Loucy (cell line): ENCODE data around the gene BRD4.

Source experiments
- H2AFZ ChIP-seq: fragments of 200-600 bp; sonication (generic); 2 replicates; pipeline ENCODE4 v1.6.0; 2016; ENCODE audit warnings: antibody characterized with exemption, mild to moderate bottlenecking, low read length, moderate library complexity
- H3F3A ChIP-seq: fragments of 200-600 bp; 2 replicates; pipeline ENCODE4 v1.6.0; 2016; ENCODE audit warnings: antibody characterized with exemption, low read depth, mild to moderate bottlenecking
- H3K27me3 ChIP-seq: fragments of 200-600 bp; sonication (generic); 2 replicates; pipeline ENCODE4 v1.6.1; 2014; ENCODE audit warnings: low read length, mild to moderate bottlenecking; ENCODE audit not compliant: insufficient read depth, poor library complexity, severe bottlenecking
- H3K36me3 ChIP-seq: fragments of 200-600 bp; sonication (generic); 2 replicates; pipeline ENCODE4 v1.6.1; 2016; ENCODE audit warnings: low read length; ENCODE audit not compliant: insufficient read depth
- H3K4me1 ChIP-seq: fragments of 200-600 bp; sonication (generic); 2 replicates; pipeline ENCODE4 v1.5.1; 2014; ENCODE audit warnings: low read length, mild to moderate bottlenecking; ENCODE audit not compliant: insufficient read depth, poor library complexity, severe bottlenecking
- H3K4me2 ChIP-seq: fragments of 200-600 bp; sonication (generic); 2 replicates; pipeline ENCODE4 v1.6.0; 2014; ENCODE audit warnings: antibody characterized with exemption, low read length, low read depth, mild to moderate bottlenecking; ENCODE audit not compliant: poor library complexity, severe bottlenecking
- H3K4me3 ChIP-seq: fragments of 200-600 bp; sonication (generic); 2 replicates; pipeline ENCODE4 v1.5.1; 2014; ENCODE audit warnings: low read length, mild to moderate bottlenecking, mixed read lengths; ENCODE audit not compliant: poor library complexity, severe bottlenecking
- H3K79me2 ChIP-seq: fragments of 200-600 bp; sonication (generic); 2 replicates; pipeline ENCODE4 v1.6.1; 2014; ENCODE audit warnings: low read length; ENCODE audit not compliant: insufficient read depth
- H3K9ac ChIP-seq: fragments of 200-600 bp; sonication (generic); 2 replicates; pipeline ENCODE4 v1.6.0; 2014; ENCODE audit warnings: mild to moderate bottlenecking, low read depth, low read length, moderate library complexity; ENCODE audit not compliant: poor library complexity, severe bottlenecking
- H3K9me2 ChIP-seq: fragments of 200-600 bp; sonication (generic); replicated peaks from 2 replicates; pipeline ENCODE4 v1.6.1; 2016; ENCODE audit warnings: low read depth, low read length, mixed read lengths
- H3K9me3 ChIP-seq: fragments of 200-600 bp; sonication (generic); 2 replicates; pipeline ENCODE4 v1.6.1; 2014; ENCODE audit warnings: mild to moderate bottlenecking, antibody characterized with exemption, low read length, low read depth; ENCODE audit not compliant: insufficient read depth
- H4K20me1 ChIP-seq: fragments of 200-600 bp; sonication (generic); 2 replicates; pipeline ENCODE4 v1.6.0; 2014; ENCODE audit warnings: antibody characterized with exemption, low read length, mild to moderate bottlenecking; ENCODE audit not compliant: insufficient read depth, poor library complexity, severe bottlenecking
- EZH2phosphoT487 ChIP-seq: fragments of 200-600 bp; IDR thresholded peaks from 2 replicates; pipeline ENCODE4 v1.6.1; 2018; ENCODE audit warnings: antibody characterized with exemption, mild to moderate bottlenecking, moderate library complexity, borderline replicate concordance
- TF ChIP-seq, protein P1 (sequence below): fragments of 200-600 bp; sonication (generic); conservative IDR thresholded peaks from 2 replicates; pipeline ENCODE4 v1.5.1; 2014; ENCODE audit warnings: mild to moderate bottlenecking, antibody characterized with exemption, low read length

The BRD4 gene

DNA sequence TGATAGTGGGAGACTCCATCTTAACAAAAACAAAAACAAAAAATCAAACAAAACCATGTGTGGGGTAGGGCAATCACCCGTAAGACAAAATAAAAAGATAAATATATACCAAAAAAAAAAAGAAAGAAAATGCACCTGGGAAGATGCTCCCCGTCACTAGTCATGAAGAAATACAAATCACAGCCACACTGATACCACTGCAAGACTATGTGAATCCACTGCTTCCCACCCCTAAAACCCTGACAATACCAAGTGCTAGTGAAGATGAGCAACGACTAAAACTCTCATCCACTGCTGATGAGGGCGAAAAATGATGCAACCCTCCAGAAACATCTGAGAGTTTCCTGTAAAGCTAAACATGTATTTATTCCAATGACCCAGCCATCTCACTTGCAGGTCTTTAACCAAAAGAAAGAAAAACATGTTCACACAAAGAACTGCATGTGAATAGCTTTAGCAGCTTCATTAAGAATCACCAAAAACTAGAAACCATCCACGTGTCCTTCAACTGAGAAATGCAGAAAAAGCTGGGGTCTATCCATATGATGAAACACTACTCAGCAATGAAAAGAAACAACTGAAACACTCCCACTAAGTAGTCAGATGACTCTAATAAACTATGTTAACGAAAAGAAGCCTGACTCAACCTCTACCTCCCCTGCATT is 31.7 kb downstream of the BRD4 start:
- Histone ChIP-seq H3K4me1 (peaks cover 62% of the 10 kb centered on the region), H3F3A (no peaks in the 10 kb centered on the region)

DNA sequence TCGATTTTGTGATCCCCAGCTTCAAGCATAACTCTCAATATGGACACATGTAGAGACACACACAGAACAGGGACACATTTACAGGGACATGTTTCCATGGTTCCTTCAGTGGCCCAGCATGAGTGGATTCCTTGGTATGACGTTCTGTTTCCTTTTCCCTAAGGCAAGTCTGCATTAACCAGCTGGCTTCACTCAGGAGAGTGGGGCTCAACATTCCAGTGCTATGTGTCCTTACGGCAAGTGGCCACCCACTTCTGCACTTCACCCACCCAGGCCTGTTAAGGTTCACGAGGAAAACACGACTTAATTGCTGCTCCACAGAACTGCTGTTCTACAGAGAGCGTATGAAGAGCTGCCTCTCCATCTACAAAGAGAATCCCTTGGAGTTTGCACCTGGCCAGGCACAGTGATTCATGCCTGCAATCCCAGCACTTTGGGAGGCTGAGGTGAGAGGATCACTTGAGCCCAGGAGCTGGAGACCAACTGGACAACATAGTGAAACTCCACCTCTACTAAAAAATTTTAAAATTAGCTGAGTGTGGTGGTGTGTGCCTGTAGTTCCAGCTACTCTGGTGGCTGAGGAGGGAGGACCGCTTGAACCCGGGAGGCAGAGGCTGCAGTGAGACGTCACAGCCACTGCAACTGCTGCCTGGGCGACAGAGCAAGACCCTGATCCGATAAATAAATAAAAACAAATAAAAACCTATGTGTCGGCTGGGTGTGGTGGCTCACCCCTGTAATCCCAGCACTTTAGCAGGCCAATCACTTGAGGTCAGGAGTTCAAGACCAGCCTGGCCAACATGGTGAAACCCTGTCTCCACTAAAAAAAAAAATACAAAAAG is 32.5 kb downstream of the BRD4 start:
- Histone ChIP-seq H3K4me2 (no peak overlapping the region), H3K9ac (no peak overlapping the region), H4K20me1 (peaks cover 86% of the 10 kb centered on the region)

More for the DNA sequence above, 31.7 kb downstream of the BRD4 start:
- no peak for TF ChIP-seq EZH2phosphoT487
- TF ChIP-seq, protein P1, sequence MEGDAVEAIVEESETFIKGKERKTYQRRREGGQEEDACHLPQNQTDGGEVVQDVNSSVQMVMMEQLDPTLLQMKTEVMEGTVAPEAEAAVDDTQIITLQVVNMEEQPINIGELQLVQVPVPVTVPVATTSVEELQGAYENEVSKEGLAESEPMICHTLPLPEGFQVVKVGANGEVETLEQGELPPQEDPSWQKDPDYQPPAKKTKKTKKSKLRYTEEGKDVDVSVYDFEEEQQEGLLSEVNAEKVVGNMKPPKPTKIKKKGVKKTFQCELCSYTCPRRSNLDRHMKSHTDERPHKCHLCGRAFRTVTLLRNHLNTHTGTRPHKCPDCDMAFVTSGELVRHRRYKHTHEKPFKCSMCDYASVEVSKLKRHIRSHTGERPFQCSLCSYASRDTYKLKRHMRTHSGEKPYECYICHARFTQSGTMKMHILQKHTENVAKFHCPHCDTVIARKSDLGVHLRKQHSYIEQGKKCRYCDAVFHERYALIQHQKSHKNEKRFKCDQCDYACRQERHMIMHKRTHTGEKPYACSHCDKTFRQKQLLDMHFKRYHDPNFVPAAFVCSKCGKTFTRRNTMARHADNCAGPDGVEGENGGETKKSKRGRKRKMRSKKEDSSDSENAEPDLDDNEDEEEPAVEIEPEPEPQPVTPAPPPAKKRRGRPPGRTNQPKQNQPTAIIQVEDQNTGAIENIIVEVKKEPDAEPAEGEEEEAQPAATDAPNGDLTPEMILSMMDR: no peak
- H3K36me3 ChIP-seq: peaks cover 9% of the 10 kb centered on the region; the same call in 1 of the 2 replicates
- no peaks in the 10 kb centered on the region for H3K27me3 ChIP-seq
- no peak overlapping the region for H3K9ac ChIP-seq
- H3K4me2 ChIP-seq: no peak overlapping the region
- H3K9me3 ChIP-seq: no peaks in the 10 kb centered on the region
- no peak overlapping the region for H2AFZ ChIP-seq
- peaks cover 100% of the 10 kb centered on the region for H3K79me2 ChIP-seq
- no peak overlapping the region for H3K4me3 ChIP-seq
- H3K9me2 ChIP-seq: no peaks in the 10 kb centered on the region
- peaks cover 85% of the 10 kb centered on the region for H4K20me1 ChIP-seq

DNA sequence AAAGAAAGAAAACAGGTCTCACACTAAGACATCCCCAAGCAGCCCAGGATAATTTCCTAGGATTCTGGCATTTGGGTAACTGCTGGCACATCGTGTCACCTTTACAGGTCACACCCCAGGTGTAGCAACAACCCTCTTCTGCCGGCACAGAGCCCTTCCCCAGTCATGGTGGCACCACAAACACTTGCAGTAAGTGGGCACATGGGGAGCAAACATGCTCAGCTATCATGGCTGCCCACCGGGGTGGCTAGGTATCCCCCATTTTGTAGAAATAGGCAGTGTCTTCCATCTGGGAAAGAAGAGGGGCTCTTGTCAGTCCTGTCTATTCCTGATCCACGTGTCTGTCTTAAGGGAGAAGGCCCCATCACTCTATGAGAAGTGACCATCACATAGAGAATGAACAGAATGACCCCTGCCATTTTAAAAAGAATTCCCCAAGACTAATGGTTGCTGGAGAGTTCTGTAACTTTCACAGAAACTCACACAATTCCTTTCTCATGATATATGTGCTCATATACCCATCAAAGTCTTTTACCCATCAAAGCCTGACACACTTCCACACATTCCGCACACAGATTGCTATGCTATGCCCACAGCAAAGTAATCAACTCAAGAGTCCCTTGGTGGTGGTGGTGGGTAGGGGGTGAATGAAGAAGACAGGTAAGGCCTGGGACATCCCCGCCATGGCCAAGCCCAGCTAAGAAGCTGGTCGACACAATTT is 33.3 kb downstream of the BRD4 start:
- H3K27me3 ChIP-seq: no peaks in the 10 kb centered on the region
- H2AFZ ChIP-seq: no peak overlapping the region
- H3K9me2 ChIP-seq: no peaks in the 10 kb centered on the region
- peaks cover 71% of the 10 kb centered on the region for H3K4me1 ChIP-seq
- H3F3A ChIP-seq: peaks cover 3% of the 10 kb centered on the region; the same call in 1 of the 2 replicates
- H3K4me2 ChIP-seq: peak overlapping the region; percentile 61
- peaks cover 100% of the 10 kb centered on the region for H3K79me2 ChIP-seq
- TF ChIP-seq, protein P1: no peak
- TF ChIP-seq EZH2phosphoT487: no peak
- H3K4me3 ChIP-seq: no peak overlapping the region
- H3K9ac ChIP-seq: no peak overlapping the region
- H3K36me3 ChIP-seq: peaks cover 9% of the 10 kb centered on the region; the same call in 1 of the 2 replicates
- H4K20me1 ChIP-seq: peaks cover 84% of the 10 kb centered on the region
- H3K9me3 ChIP-seq: no peaks in the 10 kb centered on the region

More for the DNA sequence above, 32.5 kb downstream of the BRD4 start:
- H3F3A ChIP-seq: no peaks in the 10 kb centered on the region
- H3K4me3 ChIP-seq: no peak overlapping the region
- peaks cover 71% of the 10 kb centered on the region for H3K4me1 ChIP-seq
- TF ChIP-seq, protein P1: no peak
- TF ChIP-seq EZH2phosphoT487: no peak
- no peaks in the 10 kb centered on the region for H3K9me2 ChIP-seq
- no peaks in the 10 kb centered on the region for H3K27me3 ChIP-seq
- H3K79me2 ChIP-seq: peaks cover 100% of the 10 kb centered on the region
- H3K9me3 ChIP-seq: no peaks in the 10 kb centered on the region
- no peak overlapping the region for H2AFZ ChIP-seq
- peaks cover 9% of the 10 kb centered on the region; the same call in 1 of the 2 replicates for H3K36me3 ChIP-seq
